HG02885 (cell line): ENCODE results near the gene LNX2.

Experiments used
- ATAC-seq: cut with Tn5 transposase; IDR thresholded peaks from one replicate; pipeline ENCODE4 v1.9.1; 2021; ENCODE audit warnings: mild to moderate bottlenecking; ENCODE audit not compliant: unreplicated experiment, poor library complexity

The LNX2 gene

DNA sequence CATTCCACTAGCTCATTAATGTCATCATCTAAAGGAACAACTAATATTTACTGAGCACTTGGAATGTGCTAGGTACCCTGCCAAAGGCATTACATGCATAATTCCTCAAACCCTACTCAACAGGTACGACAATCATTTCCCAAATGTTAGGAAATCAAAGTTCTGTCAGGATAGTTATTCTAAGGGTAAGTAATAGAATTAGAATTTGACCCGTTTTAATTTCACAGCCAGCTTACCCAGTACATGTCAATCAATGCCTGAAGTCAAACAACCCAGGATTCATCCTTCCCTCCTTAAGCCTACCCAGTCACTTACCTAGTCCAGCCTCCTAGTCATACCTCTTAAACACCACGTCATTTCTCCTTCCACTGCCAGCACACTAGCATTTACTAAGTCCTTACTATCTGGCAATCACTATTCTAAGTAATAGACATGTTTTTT lies 2.4 kb downstream of the LNX2 start:
- ATAC-seq = no peak

DNA sequence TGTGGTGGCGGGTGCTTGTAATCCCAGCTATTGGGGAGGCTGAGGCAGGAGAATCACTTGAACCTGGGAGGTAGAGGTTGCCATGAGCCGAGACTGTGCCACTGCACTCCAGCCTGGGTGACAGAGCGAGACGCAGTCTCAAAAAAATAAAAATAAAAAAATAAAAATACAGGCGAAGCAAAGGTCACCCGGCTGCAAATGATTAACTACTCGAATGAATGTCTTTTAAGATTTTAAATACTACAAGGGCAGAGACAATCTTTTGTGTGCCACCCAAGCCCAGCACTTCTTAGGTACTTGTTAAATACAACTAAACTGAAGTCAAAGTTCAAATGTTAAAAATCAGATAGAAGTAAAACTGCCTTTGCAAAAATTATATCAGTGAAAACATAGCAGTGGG lies 6.7 kb downstream of the LNX2 start:
- no peak for ATAC-seq

DNA sequence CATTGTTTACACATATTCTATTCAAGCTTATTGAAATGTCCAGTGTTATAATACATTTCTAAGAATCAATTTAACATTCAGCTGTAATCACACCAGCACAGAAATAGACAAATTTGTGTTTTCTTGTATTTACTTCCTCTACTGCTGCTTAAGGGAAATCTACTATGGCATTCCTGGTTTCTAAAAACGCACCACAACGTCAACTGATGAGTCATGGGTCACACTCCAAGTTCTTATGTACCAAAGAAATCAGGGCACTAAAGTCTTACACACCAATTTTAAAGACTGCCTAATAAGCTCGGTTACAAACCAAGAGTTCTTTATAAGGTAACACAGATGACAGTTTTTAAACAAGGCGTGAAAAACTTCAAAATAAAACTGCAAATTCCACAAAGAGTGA lies 13.2 kb downstream of the LNX2 start:
- no peak for ATAC-seq

DNA sequence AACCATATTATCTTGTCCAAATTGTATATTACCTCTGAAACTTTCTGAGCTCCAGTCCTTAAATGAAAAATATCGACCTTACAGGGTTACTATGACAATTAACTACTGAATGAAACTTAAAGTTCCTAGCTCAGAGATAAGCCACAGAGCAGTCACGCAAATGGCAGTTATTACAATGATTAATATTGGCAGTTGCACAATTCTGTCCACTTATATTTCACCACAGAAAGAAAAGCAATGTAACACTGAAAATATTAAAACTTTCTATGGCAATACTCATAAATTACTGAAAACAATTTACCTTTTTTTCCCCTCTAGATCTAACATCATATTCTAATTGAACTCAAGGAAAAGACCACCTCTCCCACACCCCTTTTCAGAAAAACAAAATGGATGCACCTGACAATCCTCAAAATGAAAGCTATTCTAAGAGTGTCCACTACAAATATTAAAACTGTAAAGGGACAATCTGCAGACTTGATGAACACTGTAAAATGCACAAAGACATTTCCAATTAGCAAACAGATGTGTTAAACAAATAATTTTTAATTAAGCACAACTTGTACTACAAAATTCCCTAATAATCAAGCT lies 14.6 kb downstream of the LNX2 start:
- ATAC-seq = no peak

DNA sequence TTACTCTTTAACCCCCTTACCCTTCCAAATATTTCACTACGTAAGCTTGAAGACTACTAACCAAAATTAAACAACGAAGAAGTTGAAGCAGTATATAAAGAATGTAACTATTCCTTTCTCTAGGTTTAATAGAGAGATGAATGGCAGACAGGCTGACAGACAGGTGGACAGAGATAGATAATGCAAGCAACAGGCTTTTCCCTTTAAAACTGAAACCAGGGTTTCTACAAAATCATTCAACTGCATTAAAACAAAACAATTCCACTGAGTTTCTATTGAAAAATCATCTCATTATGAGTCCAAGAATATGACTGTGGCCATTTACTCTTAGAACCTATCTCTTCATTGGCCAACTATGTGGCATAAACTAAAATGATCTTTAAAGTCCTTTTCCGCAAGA lies 15.2 kb downstream of the LNX2 start:
- no peak for ATAC-seq

GRCh38 chr13:27601803-27602202 lies 18.5 kb downstream of the LNX2 start:
- ATAC-seq = no peak

DNA sequence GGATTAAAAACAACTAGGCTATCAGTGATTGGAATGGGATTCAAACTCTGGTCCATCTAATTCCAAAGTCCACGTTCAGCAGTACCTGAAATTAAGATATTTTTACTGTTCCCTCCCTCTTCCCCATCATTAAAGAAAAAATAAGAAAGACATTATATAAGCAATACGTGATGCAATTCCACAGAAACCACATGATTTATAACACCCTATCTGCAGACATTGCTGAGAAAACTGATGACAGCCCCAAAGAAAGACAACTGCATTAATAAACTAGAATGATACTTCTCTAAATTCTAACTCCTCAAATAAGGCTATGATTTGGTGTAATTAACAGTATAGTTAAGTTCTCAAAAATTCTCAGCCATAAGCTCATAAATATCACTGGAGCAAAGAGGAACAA lies 19.1 kb downstream of the LNX2 start:
- no peak for ATAC-seq

- ATAC-seq = no peak
Observed at GRCh38 chr13:27600711-27601110, 19.6 kb downstream of the LNX2 start.

GRCh38 chr13:27599845-27600553 lies 20.3 kb downstream of the LNX2 start:
- ATAC-seq = no peak

DNA sequence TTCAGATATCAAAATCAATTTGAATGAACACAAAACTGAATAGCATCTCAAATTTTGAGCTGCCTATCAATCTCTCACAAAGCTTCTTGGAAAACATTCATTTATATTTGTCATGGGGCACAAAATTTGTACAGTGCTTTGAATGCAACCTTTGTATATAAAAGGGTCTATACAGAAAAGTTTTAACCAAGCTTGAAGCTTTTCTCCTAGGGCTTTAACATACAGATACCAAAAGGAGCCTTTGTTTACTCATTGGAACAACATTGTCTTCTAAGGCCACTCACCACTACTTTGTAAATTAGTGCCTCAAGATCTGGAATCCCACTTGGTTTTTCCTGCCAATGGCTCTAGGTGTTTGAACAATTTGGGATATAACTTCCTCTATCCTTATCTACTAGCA lies 21.2 kb downstream of the LNX2 start:
- ATAC-seq = no peak

- no peak for ATAC-seq
Observed at GRCh38 chr13:27595055-27595811, 25.1 kb downstream of the LNX2 start.

- no peak for ATAC-seq
Observed at GRCh38 chr13:27593267-27593666, 27.1 kb downstream of the LNX2 start.

GRCh38 chr13:27592865-27593264 lies 27.5 kb downstream of the LNX2 start:
- ATAC-seq = no peak

DNA sequence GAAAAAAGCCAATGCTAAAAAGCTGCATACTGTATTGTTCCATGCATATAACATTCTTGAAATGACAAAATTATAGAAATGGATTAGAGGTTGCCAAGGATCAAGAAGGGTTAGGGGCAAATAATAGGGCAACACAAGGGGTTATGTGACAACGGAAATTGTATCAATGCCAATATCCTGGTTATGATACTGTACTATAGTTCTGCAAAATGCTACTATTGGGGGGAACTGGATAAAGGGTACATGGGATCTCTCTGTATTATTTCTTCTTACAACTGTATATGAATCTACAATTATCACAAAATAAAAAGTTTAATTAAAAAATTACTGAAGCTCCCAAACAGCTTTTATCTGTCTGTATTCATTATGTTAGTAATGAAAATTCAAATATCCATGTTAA lies 31.9 kb downstream of the LNX2 start:
- ATAC-seq = no peak

- ATAC-seq = no peak
Observed at GRCh38 chr13:27587095-27587746, 33.1 kb downstream of the LNX2 start.

- ATAC-seq = no peak
Observed at GRCh38 chr13:27583645-27584044, 36.7 kb downstream of the LNX2 start.

GRCh38 chr13:27578121-27579030 lies 42.0 kb downstream of the LNX2 start:
- ATAC-seq = no peak

GRCh38 chr13:27574661-27575060 lies 45.7 kb downstream of the LNX2 start:
- ATAC-seq = no peak

GRCh38 chr13:27573265-27573664 lies 47.1 kb downstream of the LNX2 start:
- ATAC-seq = no peak
